Myocyte (in vitro differentiated cells): ENCODE data around the gene FAM3D. TPM values are rescaled to one million over a fixed set of nuclear protein-coding genes. Genes with fewer than 3 reads are reported as not detected.
A peak's percentile ranks its signal among the peaks of the same experiment; 100 is the strongest.

Experiments used
- DNase-seq: peaks from one replicate; pipeline ENCODE4 v3.0.0-alpha.2; 2012; ENCODE audit warnings: low read depth
- total RNA-seq: library from RNA; depleted of rRNA; stranded (reverse); fragments of >200 nt; gene quantifications from 2 replicates; pipeline ENCODE4 v1.2.3, GENCODE V29; 2014

FAM3D gene
- total RNA-seq, 1 donor from 2014 or later, result not detected

DNA sequence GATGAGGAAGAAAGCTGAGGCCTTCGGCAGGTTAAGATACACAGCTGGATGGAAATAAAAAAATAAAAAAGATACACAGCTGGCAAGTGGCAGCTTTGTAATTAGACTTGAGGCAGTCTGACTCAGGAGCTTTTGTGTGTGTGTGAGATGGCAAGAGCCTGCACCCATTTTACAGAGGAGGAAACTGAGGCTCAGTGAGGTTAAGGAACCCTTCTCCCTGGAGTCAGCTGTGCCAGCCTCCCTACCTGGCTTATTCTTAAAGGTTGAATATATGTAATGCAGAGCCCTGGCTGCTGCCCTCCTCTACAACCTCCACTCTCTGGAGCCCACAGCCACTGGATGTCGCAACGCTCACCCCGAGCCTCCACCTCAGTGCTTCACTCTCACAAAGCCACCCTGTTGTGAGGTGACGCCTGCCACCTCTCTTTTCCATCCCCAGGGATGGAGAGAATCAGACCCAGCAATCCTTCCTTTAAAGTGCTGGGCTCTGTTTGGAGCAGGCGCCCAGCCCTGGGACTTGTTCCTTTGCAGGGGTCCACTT is 68.7 kb downstream of the FAM3D start:
- DNase-seq, result no peak

DNA sequence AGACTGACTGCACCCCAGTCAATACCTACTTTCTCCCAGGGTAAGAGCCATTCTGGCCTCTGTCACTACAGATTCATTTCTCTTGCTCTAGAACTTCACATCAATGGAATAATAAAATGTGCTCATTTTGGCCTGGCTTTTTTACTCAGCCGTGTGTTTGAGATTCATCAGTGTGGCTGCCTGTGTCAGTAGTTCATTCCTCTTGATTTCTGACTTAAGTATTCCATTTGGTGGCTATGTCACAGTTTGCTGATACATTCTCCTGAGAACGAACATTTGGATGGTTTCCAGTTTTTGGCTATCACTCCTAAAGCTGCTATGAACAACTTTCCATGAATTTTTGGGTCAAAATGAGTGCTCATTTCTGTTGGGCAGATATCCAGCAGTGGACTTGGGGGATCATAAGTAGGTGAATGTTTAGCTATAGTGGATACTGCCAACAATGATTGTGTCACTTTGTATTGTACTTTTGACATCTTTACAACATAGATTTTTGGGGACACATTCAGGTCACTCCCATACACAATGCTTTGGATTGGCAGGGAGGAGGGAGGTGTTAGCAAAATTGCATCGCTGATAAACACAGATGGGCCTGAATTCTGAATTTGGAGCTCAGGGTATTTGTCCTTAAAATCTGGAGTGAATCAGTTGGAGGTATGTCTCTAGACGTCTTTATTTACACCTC is 69.6 kb downstream of the FAM3D start:
- no peak for DNase-seq

DNA sequence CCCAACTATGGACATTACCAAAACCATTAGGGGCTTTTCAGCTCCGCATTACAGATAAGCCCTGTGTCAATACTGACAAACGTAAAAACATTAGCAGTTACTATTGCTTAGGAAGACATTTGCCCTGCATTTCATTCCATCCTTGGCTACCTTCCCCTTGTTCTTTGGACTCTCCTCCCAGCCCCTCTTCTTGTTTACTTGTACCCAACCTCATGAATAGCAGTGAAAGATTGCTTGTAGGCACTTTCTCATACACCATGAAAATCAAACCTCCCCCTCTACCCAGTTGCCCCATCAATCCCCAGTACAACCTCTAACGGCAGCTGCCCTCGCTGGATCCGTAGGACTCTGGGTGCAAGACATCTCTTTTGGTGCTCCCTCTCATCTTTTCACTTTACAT is 72.5 kb downstream of the FAM3D start:
- no peak for DNase-seq

DNA sequence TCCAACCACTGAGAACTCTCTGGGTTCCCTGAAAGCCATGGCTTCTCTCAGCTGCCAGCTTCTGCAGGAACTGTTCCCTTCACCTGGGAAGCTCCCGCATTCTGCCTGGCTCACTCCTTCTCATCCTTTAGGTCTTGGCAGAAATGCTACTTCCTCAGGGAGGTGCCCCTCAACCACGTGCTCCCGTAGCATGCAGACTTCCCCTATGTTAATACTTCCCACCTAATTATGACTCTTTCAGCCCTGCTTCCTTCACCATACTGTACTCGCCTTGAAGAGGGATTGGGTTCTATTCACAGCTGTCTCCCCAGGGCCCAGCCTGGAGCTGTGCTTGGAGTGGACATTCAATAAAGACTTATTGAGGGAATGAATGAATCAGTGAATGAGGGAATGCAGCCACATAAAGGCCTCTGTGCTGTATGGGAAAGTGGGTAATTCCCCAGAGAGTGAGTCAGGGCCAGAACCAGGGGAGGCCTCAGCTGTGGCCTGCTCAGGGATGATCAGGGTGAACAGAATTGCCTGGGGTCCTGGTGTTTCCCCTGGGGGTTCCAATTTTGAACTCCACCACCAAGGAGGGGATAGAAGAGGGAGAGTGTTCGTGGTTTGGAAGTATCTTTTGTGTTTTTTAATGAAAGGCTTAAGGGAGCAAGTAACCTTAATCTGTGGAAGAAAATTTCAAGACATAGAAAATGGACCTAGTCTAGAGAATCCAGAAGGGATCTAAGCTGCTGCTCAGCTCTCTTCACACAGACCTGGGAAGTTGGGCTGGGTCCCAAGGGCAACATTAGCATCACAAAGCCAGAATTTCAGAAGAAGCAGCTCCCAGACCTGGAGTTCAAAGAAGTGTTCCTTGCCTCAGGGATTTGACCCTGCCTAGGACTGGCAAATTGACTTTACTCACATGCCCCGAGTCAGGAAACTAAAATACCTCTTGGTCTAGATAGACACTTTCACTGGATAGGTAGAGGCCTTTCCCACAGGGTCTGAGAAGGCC is 74.8 kb downstream of the FAM3D start:
- no peak for DNase-seq

DNA sequence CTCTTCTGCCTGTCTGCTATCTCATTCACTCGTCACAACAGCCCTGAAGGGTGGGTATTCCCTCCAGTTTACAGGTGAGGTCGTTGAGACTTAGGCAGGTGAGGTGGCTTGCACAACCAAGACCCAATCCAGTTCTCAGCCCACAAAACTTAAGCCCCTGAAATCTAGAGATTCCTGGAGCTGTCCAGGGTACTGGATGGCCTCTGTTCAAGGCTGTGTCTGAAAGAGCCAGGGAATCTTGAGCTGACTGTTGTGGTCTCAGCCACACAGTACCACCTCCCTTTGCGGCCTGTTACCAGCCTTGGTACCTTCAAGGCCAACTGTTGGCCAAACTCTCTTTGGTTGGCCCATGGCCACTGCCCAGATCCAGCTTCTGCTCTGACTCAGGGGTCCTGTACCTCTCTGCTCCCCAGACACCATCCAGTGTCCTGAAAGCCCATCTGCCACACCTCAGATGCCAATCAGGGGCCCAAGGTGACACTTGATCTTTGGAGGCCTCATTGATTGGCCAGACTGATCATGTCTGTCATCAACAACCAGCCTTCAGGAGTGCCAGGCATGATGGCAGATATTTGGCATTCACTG is 78.5 kb downstream of the FAM3D start:
- peak; percentile 64 for DNase-seq

DNA sequence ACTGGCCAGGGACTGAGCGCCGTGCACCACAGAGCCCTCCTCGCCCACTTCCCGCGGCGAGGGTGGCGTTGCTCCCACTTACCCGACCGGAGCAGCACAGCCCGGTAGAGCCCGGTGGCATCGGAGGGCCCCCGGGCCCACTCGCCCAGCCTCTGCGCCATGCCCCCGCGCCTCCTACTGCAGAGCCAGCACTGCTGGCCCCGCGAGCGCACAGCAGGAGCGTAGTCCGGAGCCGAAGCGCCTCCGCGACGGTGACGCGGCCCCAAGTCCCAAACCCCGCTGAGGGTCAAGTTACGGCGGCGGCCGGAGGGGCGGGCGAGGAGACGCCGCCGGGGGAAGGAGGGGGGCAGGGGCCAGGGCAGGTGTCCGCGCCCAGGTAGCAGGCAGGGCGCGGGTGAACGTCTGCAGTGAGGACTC is 79.8 kb downstream of the FAM3D start:
- DNase-seq, result no peak

DNA sequence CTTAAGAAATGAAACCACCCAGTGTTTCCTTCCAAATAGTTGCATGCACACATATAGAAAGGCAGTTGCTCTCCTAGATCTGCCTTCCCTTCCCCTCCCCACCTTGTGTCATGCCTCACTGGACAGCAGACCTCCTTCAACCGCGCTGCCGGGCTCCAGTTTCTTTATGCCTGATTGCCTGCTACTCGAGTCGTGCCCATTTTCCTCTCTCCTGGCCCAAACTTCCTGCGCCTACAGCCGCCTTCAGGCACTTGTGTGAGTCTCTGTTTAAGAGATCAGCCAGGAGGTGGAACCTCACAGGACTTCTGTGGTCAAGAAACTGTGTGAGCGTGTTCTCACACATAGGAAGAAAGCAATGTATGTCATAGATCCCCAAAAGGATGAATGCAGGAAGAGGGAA is 80.6 kb downstream of the FAM3D start:
- DNase-seq, result no peak

DNA sequence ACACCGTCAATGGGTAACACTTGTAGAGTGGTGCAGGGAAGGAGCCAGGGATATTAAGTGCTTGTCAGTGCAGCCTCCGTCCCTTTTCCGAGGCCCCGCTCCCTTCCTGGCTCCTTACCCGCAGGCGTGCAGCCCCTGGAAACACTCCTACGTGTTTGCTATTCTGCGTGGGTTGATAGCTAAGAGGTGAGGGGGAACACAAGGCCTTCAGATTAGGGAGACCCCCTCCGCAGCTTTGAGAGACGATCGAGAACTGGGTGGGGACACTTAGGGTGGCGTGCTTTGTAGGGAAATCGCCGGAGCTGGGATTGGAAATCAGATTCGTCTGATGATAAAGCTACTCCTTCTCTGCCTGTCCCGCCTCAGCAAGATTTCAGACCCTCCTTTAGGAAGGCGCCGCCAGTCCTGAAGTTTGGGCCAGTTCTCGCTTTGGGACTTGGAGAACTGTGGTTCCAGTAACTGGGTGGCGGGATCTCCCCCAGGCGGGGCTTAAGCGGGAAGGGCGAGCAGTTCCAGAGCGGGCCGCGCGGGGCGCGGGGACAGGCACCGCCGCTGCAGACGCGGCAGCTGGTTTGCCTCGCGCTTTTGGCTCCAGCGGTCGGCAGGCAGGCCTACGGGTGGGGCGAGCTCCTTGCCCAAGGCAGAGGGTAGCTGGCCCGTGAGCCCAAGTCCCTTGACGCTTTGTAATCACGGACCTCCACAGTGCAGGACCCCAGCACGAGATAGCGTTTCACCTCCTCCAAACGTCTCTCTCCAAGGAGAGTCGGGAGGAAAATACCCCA is 81.4 kb downstream of the FAM3D start:
- peak; percentile 72 for DNase-seq

DNA sequence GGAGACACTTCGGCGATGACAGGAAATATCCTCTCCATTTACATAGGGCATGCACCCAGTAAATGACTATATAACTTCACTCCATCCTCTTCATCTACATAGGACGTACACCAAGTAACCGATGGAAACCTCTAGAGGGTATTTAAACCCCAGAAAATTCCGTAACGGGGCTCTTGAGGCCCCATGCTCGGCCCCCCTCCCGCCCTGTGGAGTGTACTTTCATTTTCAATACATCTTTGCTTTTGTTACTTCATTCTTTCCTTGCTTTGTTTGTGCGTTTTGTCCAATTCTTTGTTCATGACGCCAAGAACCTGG is 81.9 kb downstream of the FAM3D start:
- no peak for DNase-seq

Other genes starting within 250 kb of the FAM3D start
- gene PDHB, start 232.9 kb downstream of the FAM3D start, total RNA-seq, result 196 and 319 TPM in 2 replicates
- 11.7 and 14.0 TPM in 2 replicates for gene KCTD6, start 174.7 kb downstream of the FAM3D start, total RNA-seq
- 0.16 and 0.91 TPM in 2 replicates for gene ACOX2, start 129.6 kb downstream of the FAM3D start, total RNA-seq
- gene FAM107A, start 89.4 kb downstream of the FAM3D start, total RNA-seq, result not detected in 2 replicates